ENCODE measurements around the gene HSBP1. TPM values are rescaled to one million over a fixed set of nuclear protein-coding genes. Genes with fewer than 3 reads are reported as not detected.

Gene HSBP1
- total and polyA plus RNA-seq, 2 of the 8 experiments (the other 6 are each of a cell fraction or from before 2014, with no cell fraction given) = 78.4 to 219 TPM

- no peak for TF ChIP-seq CHD7 (IDR thresholded peaks at IDR 0.05; ENCODE audit: insufficient replicate concordance, low read length)
- no peak for TF ChIP-seq SP1 (IDR thresholded peaks at IDR 0.05; ENCODE audit: low read depth, low read length)
Observed at GRCh38 chr16:83791916-83792315, 15.9 kb upstream of the HSBP1 start (continued).

All from H1 (cell line).